Keratinocyte (primary cell): Measurements from ENCODE around the gene DGKQ. TPM values are rescaled to one million over a fixed set of nuclear protein-coding genes. Genes with fewer than 3 reads are reported as not detected.

ENCODE experiments used
- DNase-seq: peaks from one replicate; pipeline ENCODE4 v3.0.0-alpha.2; 2011; ENCODE audit warnings: low read depth, missing footprints, low spot score
- FAIRE-seq: peaks from 2 replicates; lab custom pipeline; 2011; peaks lifted over from hg19 to GRCh38; lab: Jason Lieb, UNC
- H2AFZ ChIP-seq: 2 replicates; pipeline ENCODE4 v1.6.0; 2012; ENCODE audit warnings: low read length, control low read depth, inconsistent platforms; ENCODE audit not compliant: control insufficient read depth
- H3K27ac ChIP-seq: 2 replicates; pipeline ENCODE4 v1.5.1; 2011; ENCODE audit warnings: low read length; ENCODE audit not compliant: control insufficient read depth, insufficient read depth
- H3K27me3 ChIP-seq: 3 replicates; pipeline ENCODE4 v1.6.0; 2011; ENCODE audit warnings: low read length; ENCODE audit not compliant: control insufficient read depth, insufficient read depth; ENCODE audit errors: extremely low read depth
- H3K36me3 ChIP-seq, 2 experiments: 2 replicates in 1 of 2; 3 replicates in 1 of 2; pipeline ENCODE4 v1.5.1; 2011; ENCODE audit warnings: low read length in 2 of 2, mild to moderate bottlenecking in 1 of 2; ENCODE audit not compliant: control insufficient read depth in 2 of 2, insufficient read depth in 2 of 2; ENCODE audit errors: extremely low read depth in 1 of 2
- H3K4me1 ChIP-seq: 3 replicates; pipeline ENCODE4 v1.5.1; 2011; ENCODE audit warnings: low read length; ENCODE audit not compliant: control insufficient read depth, insufficient read depth; ENCODE audit errors: extremely low read depth
- H3K4me2 ChIP-seq: 3 replicates; pipeline ENCODE4 v1.6.0; 2011; ENCODE audit warnings: low read depth, low read length; ENCODE audit not compliant: control insufficient read depth, insufficient read depth; ENCODE audit errors: extremely low read depth
- H3K4me3 ChIP-seq, 3 experiments: fragments of 200-600 bp in 1 of 3; sonication (generic) in 1 of 3; 2 replicates in 2 of 3; 3 replicates in 1 of 3; pipeline ENCODE4 v1.5.1; 2011 to 2016; ENCODE audit warnings: low read length in 3 of 3, mild to moderate bottlenecking in 3 of 3, control low read depth in 2 of 3, inconsistent platforms in 1 of 3, low read depth in 1 of 3, mixed read lengths in 1 of 3, mixed run types in 1 of 3, moderate library complexity in 1 of 3; ENCODE audit not compliant: control insufficient read depth in 2 of 3, insufficient read depth in 2 of 3; ENCODE audit errors: extremely low read depth in 1 of 3
- H3K79me2 ChIP-seq: 2 replicates; pipeline ENCODE4 v1.6.0; 2012; ENCODE audit warnings: low read length; ENCODE audit not compliant: control insufficient read depth, insufficient read depth
- H3K9ac ChIP-seq: 3 replicates; pipeline ENCODE4 v1.6.0; 2011; ENCODE audit warnings: low read length; ENCODE audit not compliant: control insufficient read depth, insufficient read depth; ENCODE audit errors: extremely low read depth
- H3K9me1 ChIP-seq: 3 replicates; pipeline ENCODE4 v1.6.0; 2011; ENCODE audit warnings: low read length; ENCODE audit not compliant: control insufficient read depth, insufficient read depth; ENCODE audit errors: extremely low read depth
- H3K9me3 ChIP-seq: 2 replicates; pipeline ENCODE4 v1.5.1; 2012; ENCODE audit warnings: low read depth, low read length; ENCODE audit not compliant: control insufficient read depth
- H4K20me1 ChIP-seq: 3 replicates; pipeline ENCODE4 v1.6.0; 2011; ENCODE audit warnings: low read length; ENCODE audit not compliant: control insufficient read depth, insufficient read depth; ENCODE audit errors: extremely low read depth
- CTCF ChIP-seq, 3 experiments: IDR thresholded peaks in 1 of 3; conservative IDR thresholded peaks in 1 of 3; optimal IDR thresholded peaks in 1 of 3; 2 replicates in 2 of 3; 3 replicates in 1 of 3; pipeline versions ENCODE3 to v1.5.1; 2011; ENCODE audit warnings: low read length in 3 of 3, mild to moderate bottlenecking in 3 of 3, moderate library complexity in 2 of 3, control low read depth in 1 of 3, inconsistent platforms in 1 of 3; ENCODE audit not compliant: insufficient read depth in 2 of 3; ENCODE audit errors: extremely low read depth in 1 of 3
- EZH2 ChIP-seq: IDR thresholded peaks from one replicate; pipeline ENCODE4 v1.6.1; 2012; ENCODE audit warnings: inconsistent platforms, mild to moderate bottlenecking, low read length, moderate library complexity
- dilution Hi-C: fragments of 300-500 bp; cut with MboI; formaldehyde crosslinking; loops from one replicate; pipeline ENCODE4 v1.7.0; 2020; ENCODE audit warnings: low sequenced_read_pairs; ENCODE audit not compliant: extremely low pct_ligation_motif_present
- polyA plus RNA-seq, 5 experiments: library from polyadenylated mRNA; depleted of rRNA in 3 of 5; stranded (reverse) in 3 of 5; stranded (forward) in 1 of 5; unstranded in 1 of 5; fragments of >200 nt; gene quantifications; 1 replicate in 1 of 5; 2 replicates in 3 of 5; 3 replicates in 1 of 5; pipeline versions ENCODE4 v1.2.1 to v1.2.3, GENCODE V29; 2011 to 2012; ENCODE audit warnings: missing spikeins in 2 of 5, low read depth in 1 of 5, low replicate concordance in 1 of 5

The DGKQ gene
- polyA plus RNA-seq, 1 donor (not counting 4 experiments of a cell fraction or from before 2014, with no cell fraction given), result 5.3 TPM

- Histone ChIP-seq H3K27ac (no peak overlapping the region), H3K4me1 (peaks cover 19% of the 10 kb centered on the region), H2AFZ (peak overlapping the region; percentile 49), H3K27me3 (peaks cover 5% of the 10 kb centered on the region), H3K79me2 (no peaks in the 10 kb centered on the region), H3K9me1 (no peaks in the 10 kb centered on the region), H3K4me3 (peak overlapping the region; percentile 63 to 74 (median 71)), H3K36me3 (peaks cover 0 to 2% of the 10 kb centered on the region in 2 experiments), H3K4me2 (peak overlapping the region; percentile 80), H3K9me3 (no peaks in the 10 kb centered on the region), H4K20me1 (peaks cover 3% of the 10 kb centered on the region), H3K9ac (peak overlapping the region; percentile 71)
- dilution Hi-C loops, result no loop called here
- TF ChIP-seq EZH2 (no peak), CTCF (optimal IDR thresholded peaks at IDR 0.05 in 1 of 3, IDR thresholded peaks at IDR 0.05 in 1 of 3, conservative IDR thresholded peaks at IDR 0.05 in 1 of 3; ENCODE audit: extremely low read depth in 1 of 3, insufficient read depth in 2 of 3, low read length in 3 of 3) (no peak)
- DNase-seq, result no peak
- no peak for FAIRE-seq
These were observed 531 bp downstream of the DGKQ start for GRCh38 chr4:972651-973424.

DNA sequence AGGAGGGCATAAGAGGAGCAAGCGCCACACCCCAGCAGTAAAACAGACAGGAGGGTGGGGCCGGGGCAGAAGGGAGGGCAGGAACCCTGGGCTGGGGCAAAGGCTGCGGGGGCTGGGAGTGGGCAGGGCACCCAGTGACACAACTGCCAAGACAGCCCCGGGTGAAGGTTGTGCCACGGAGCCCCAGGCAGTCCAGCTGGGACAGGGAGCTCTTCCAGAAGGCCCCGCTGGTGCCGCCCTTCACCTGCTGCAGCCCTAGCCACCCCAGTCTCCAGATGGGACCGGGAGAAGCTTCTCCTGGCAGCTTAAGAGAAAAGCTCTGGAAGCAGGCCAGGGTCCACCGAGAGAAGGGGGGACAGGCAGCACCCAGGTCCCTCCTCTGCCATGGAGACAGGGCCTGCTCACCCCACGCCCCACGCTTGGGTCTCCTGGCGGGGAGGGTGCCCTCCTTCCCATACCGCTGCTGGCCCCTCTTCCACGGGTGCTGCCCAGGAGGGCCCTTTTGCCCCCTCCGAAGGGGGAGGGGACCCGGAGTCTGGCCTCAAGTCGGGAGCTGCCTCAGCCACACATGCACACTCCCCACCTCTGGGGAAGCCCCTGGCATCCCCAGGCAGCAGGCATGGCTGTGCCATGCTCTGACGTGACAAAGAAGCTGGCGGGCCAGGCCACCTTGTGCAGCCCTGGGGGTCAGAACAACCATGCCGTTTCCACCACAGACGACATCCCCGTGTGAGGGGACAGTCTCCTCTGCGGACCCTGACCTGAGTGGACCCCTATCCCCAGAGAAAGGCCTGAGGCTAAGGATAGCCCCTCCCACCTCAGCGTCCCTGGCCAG lies 1.5 kb downstream of the DGKQ start:
- Histone ChIP-seq H3K36me3 (peaks cover 0 to 2% of the 10 kb centered on the region in 2 experiments), H2AFZ (no peak overlapping the region), H3K4me3 (peak overlapping the region; percentile 63 to 74 (median 71)), H3K27me3 (peaks cover 5% of the 10 kb centered on the region), H3K9me3 (no peaks in the 10 kb centered on the region), H3K4me1 (peaks cover 19% of the 10 kb centered on the region), H3K9ac (peak overlapping the region; percentile 71), H3K4me2 (peak overlapping the region; percentile 80), H3K27ac (no peak overlapping the region), H3K79me2 (no peaks in the 10 kb centered on the region), H3K9me1 (no peaks in the 10 kb centered on the region), H4K20me1 (peaks cover 3% of the 10 kb centered on the region)
- dilution Hi-C loops, result no loop called here
- TF ChIP-seq EZH2 (no peak), CTCF (optimal IDR thresholded peaks at IDR 0.05 in 1 of 3, IDR thresholded peaks at IDR 0.05 in 1 of 3, conservative IDR thresholded peaks at IDR 0.05 in 1 of 3; ENCODE audit: extremely low read depth in 1 of 3, insufficient read depth in 2 of 3, low read length in 3 of 3) (no peak)
- no peak for FAIRE-seq
- DNase-seq, result no peak
